ENCODE data around the gene TP53BP1.
"Not testable (repeated sequence)": the region's sequence is repeated elsewhere in the genome, so short reads cannot be mapped to it uniquely, and the experiment has no call there.

Gene TP53BP1, protein sequence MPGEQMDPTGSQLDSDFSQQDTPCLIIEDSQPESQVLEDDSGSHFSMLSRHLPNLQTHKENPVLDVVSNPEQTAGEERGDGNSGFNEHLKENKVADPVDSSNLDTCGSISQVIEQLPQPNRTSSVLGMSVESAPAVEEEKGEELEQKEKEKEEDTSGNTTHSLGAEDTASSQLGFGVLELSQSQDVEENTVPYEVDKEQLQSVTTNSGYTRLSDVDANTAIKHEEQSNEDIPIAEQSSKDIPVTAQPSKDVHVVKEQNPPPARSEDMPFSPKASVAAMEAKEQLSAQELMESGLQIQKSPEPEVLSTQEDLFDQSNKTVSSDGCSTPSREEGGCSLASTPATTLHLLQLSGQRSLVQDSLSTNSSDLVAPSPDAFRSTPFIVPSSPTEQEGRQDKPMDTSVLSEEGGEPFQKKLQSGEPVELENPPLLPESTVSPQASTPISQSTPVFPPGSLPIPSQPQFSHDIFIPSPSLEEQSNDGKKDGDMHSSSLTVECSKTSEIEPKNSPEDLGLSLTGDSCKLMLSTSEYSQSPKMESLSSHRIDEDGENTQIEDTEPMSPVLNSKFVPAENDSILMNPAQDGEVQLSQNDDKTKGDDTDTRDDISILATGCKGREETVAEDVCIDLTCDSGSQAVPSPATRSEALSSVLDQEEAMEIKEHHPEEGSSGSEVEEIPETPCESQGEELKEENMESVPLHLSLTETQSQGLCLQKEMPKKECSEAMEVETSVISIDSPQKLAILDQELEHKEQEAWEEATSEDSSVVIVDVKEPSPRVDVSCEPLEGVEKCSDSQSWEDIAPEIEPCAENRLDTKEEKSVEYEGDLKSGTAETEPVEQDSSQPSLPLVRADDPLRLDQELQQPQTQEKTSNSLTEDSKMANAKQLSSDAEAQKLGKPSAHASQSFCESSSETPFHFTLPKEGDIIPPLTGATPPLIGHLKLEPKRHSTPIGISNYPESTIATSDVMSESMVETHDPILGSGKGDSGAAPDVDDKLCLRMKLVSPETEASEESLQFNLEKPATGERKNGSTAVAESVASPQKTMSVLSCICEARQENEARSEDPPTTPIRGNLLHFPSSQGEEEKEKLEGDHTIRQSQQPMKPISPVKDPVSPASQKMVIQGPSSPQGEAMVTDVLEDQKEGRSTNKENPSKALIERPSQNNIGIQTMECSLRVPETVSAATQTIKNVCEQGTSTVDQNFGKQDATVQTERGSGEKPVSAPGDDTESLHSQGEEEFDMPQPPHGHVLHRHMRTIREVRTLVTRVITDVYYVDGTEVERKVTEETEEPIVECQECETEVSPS (N-terminal part only)

GRCh38 chr15:43492673-43493601 is at the start of gene TP53BP1:
TP53BP1 (minus strand) TSS chr15:43493156; CDS start chr15:43493043, 113 bp downstream.
- peak; percentile 80 for DNase-seq (ENCODE audit: low read depth)

DNA sequence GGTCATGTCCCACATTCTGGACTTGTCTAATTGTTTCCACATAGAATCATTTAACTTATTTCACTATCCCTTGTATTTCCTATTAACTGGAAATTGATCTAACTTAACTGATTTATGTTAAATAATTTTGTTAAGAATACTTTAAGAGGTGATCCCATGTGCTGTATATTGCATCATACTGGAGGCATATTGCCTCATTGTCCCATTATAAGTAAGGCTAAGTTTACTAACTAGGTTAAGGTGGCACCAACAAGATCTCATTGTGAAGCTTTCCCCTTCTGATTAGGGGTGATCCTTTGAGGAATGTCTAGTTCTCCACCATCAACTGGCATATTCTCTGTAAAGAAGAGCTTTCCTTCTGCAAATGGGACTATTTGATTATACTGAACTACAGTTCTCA is 48.8 kb upstream of the TP53BP1 start:
- DNase-seq (ENCODE audit: low read depth): no peak

GRCh38 chr15:43538091-43538490 is 45.1 kb upstream of the TP53BP1 start:
- DNase-seq (ENCODE audit: low read depth): no peak

DNA sequence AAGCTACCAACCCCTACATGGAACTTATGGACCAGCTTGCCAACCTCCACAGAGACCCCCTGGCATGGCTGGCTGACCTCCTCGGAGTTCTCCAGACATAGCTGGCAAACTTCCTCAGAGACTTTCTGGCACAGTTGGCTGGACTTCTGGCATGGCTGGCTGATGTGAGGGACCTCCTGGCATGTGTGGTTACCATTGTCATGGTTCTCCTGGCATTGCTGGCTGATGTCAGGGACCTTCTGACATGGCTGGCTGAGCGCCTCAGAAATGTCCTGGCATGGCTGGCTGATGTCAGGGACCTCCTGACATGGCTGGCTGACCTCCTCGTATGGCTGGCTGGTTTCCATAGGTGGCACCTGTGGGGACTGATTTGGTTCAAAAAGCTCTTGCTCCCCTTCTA is 41.9 kb upstream of the TP53BP1 start:
- DNase-seq (ENCODE audit: low read depth): no peak

DNA sequence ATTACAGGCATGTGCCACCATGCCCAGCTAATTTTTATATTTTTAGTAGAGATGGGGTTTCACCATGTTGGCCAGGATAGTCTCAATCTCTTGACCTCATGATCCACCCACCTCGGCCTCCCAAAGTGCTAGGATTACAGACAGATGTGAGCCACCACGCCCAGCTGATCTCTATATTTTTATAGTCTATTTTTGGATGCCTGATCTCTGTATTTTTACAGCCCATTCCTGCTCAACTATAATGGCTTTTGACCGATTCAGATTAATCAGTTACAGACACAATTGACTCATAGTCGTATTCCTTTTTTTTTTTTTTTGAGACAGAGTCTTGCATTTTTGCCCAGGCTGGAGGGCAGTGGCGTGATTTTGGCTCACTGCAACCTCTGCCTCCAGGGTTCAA is 39.9 kb upstream of the TP53BP1 start:
- not testable (repeated sequence) for DNase-seq (ENCODE audit: low read depth)

- DNase-seq (ENCODE audit: low read depth): no peak
Observed at GRCh38 chr15:43531018-43531670, 38.2 kb upstream of the TP53BP1 start.

GRCh38 chr15:43529587-43530345 is 36.8 kb upstream of the TP53BP1 start:
- no peak for DNase-seq (ENCODE audit: low read depth)

DNA sequence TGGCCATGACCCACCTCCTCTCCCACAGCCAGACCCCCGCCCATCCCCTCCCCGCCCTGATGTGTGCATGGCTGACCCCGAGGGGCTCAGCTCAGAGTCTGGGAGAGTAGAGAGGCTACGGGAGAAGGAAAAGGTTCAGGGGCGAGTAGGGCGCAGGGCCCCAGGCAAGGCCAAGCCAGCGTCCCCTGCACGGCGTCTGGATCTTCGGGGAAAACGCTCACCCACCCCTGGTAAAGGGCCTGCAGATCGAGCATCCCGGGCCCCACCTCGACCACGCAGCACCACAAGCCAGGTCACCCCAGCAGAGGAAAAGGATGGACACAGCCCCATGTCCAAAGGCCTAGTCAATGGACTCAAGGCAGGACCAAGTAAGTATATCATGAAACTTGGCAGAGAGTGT is 36.2 kb upstream of the TP53BP1 start:
- DNase-seq (ENCODE audit: low read depth): no peak

- DNase-seq (ENCODE audit: low read depth): no peak
Observed at GRCh38 chr15:43528542-43529007, 35.6 kb upstream of the TP53BP1 start.

DNA sequence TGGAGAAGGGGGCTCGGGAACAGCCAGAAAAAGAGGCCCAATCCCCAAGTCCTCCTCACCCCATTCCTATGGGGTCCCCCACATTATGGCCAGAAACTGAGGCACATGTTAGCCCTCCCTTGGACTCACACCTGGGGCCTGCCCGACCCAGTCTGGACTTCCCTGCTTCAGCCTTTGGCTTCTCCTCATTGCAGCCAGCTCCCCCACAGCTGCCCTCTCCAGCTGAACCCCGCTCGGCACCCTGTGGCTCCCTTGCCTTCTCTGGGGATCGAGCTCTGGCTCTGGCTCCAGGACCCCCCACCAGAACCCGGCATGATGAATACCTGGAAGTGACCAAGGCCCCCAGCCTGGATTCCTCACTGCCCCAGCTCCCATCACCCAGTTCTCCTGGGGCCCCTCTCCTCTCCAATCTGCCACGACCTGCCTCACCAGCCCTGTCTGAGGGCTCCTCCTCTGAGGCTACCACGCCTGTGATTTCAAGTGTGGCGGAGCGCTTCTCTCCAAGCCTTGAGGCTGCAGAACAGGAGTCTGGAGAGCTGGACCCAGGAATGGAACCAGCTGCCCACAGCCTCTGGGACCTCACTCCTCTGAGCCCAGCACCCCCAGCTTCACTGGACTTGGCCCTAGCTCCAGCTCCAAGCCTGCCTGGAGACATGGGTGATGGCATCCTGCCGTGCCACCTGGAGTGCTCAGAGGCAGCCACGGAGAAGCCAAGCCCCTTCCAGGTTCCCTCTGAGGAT is 35.0 kb upstream of the TP53BP1 start:
- DNase-seq (ENCODE audit: low read depth): no peak

GRCh38 chr15:43527016-43527801 is 34.3 kb upstream of the TP53BP1 start:
- no peak for DNase-seq (ENCODE audit: low read depth)

DNA sequence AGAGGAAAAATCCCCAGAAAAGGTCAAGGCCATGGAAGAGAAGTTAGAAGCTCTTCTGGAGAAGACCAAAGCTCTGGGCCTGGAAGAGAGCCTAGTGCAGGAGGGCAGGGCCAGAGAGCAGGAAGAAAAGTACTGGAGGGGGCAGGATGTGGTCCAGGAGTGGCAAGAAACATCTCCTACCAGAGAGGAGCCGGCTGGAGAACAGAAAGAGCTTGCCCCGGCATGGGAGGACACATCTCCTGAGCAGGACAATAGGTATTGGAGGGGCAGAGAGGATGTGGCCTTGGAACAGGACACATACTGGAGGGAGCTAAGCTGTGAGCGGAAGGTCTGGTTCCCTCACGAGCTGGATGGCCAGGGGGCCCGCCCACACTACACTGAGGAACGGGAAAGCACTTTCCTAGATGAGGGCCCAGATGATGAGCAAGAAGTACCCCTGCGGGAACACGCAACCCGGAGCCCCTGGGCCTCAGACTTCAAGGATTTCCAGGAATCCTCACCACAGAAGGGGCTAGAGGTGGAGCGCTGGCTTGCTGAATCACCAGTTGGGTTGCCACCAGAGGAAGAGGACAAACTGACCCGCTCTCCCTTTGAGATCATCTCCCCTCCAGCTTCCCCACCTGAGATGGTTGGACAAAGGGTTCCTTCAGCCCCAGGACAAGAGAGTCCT is 33.4 kb upstream of the TP53BP1 start:
- no peak for DNase-seq (ENCODE audit: low read depth)

- no peak for DNase-seq (ENCODE audit: low read depth)
Observed at GRCh38 chr15:43525131-43525530, 32.2 kb upstream of the TP53BP1 start.

DNA sequence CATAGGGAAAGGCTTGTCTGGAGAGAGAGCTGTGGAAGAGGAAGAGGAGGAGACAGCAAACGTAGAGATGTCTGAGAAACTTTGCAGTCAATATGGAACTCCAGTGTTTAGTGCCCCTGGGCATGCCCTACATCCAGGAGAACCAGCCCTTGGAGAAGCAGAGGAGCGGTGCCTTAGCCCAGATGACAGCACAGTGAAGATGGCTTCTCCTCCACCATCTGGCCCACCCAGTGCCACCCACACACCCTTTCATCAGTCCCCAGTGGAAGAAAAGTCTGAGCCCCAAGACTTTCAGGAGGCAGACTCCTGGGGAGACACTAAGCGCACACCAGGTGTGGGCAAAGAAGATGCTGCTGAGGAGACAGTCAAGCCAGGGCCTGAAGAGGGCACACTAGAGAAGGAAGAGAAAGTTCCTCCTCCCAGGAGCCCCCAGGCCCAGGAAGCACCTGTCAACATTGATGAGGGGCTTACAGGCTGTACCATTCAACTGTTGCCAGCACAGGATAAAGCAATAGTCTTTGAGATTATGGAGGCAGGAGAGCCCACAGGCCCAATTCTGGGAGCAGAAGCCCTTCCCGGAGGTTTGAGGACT is 31.4 kb upstream of the TP53BP1 start:
- no peak for DNase-seq (ENCODE audit: low read depth)

GRCh38 chr15:43523646-43524045 is 30.7 kb upstream of the TP53BP1 start:
- no peak for DNase-seq (ENCODE audit: low read depth)

- no peak for DNase-seq (ENCODE audit: low read depth)
Observed at GRCh38 chr15:43522247-43522646, 29.3 kb upstream of the TP53BP1 start.

GRCh38 chr15:43521419-43521818 is 28.5 kb upstream of the TP53BP1 start:
- DNase-seq (ENCODE audit: low read depth): no peak
